Uterus (tissue), 2 donors: ENCODE data around the gene SRP9.

Experiments used
- CTCF ChIP-seq, 4 experiments: fragments of 200-600 bp in 2 of 4; fragments of 450-650 bp in 2 of 4; sonication (generic) in 2 of 4; IDR thresholded peaks; one replicate each; pipeline ENCODE4 v1.5.1; 2016 to 2019; ENCODE audit warnings: antibody characterized with exemption in 4 of 4, mild to moderate bottlenecking in 2 of 4, moderate library complexity in 1 of 4
- POLR2A ChIP-seq, 2 donors: fragments of 450-650 bp; IDR thresholded peaks; one replicate each; pipeline ENCODE4 v1.6.1; 2016; ENCODE audit warnings: antibody characterized with exemption in 2 of 2, mild to moderate bottlenecking in 1 of 2, moderate library complexity in 1 of 2

- no peak for TF ChIP-seq CTCF (IDR thresholded peaks at IDR 0.05)
- TF ChIP-seq POLR2A (IDR thresholded peaks at IDR 0.05) = no peak
Observed at GRCh38 chr1:225745273-225745672, 32.4 kb upstream of the SRP9 start.
